SH-SY5Y (cell line): Measurements from ENCODE around the gene IDI1.

Source experiments
- GATA2 ChIP-seq: IDR thresholded peaks from 2 replicates; pipeline ENCODE4 v1.6.1; 2011; ENCODE audit warnings: mild to moderate bottlenecking, low read depth, low read length
- GATA3 ChIP-seq: IDR thresholded peaks from 2 replicates; pipeline ENCODE4 v1.6.1; 2011; ENCODE audit warnings: low read depth, mild to moderate bottlenecking, low read length, moderate library complexity

DNA sequence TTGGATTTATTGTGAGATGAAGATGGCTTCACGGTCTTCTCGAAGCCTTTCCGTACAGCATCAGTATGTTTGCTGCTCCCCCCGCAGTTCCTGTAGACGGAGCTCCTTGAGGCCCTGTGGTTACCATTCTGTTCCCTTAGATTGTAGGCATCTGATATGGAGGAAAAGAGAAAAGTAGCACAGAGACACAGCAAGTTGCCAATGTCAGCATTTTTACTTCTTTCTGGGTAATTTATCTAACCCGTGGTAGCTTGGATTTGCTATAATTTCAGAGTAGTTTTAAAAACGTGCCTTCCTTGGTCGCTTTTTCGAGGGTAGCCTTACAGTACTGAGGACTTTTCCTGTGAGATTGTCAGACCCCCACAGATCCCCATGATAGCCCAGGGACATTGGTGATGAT, 44.8 kb upstream of the IDI1 start:
- no peak for TF ChIP-seq GATA3
- TF ChIP-seq GATA2: no peak
